Esophagus squamous epithelium (tissue), 4 donors: ENCODE measurements around the gene AQP5.
"Not testable (repeated sequence)": the region's sequence is repeated elsewhere in the genome, so short reads cannot be mapped to it uniquely, and the experiment has no call there.

ENCODE experiments used
- POLR2A ChIP-seq, 4 donors: fragments of 450-650 bp; IDR thresholded peaks; one replicate each; pipeline ENCODE4 v1.6.1; 2017; ENCODE audit warnings: antibody characterized with exemption in 4 of 4, mild to moderate bottlenecking in 4 of 4, moderate library complexity in 3 of 4
- TF ChIP-seq, protein P1 (sequence below), 6 experiments: fragments of 450-650 bp in 4 of 6; fragments of 200-600 bp in 2 of 6; sonication (generic) in 2 of 6; IDR thresholded peaks; one replicate each; pipeline ENCODE4 v1.5.1; 2016 to 2019; ENCODE audit warnings: antibody characterized with exemption in 6 of 6, mild to moderate bottlenecking in 4 of 6, moderate library complexity in 4 of 6

DNA sequence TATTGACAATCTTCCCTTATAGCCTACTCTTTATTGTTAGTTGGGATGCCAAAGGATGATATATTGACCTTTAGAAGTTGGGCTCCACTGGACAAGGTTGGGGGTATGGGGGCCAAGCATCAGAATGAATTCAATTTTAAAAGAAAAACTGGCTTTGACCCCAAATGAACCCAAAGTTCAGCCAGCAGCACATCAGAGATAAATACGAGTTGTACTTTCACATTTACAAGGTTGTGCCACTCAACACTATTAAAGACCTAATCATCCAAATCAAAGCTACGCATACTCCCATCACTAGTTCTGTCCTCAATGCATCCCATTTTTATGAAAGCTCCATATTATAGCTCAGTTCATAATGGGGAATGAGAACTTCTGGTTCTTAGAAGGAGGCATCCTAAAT lies 27.7 kb downstream of the AQP5 start:
- TF ChIP-seq, protein P1, sequence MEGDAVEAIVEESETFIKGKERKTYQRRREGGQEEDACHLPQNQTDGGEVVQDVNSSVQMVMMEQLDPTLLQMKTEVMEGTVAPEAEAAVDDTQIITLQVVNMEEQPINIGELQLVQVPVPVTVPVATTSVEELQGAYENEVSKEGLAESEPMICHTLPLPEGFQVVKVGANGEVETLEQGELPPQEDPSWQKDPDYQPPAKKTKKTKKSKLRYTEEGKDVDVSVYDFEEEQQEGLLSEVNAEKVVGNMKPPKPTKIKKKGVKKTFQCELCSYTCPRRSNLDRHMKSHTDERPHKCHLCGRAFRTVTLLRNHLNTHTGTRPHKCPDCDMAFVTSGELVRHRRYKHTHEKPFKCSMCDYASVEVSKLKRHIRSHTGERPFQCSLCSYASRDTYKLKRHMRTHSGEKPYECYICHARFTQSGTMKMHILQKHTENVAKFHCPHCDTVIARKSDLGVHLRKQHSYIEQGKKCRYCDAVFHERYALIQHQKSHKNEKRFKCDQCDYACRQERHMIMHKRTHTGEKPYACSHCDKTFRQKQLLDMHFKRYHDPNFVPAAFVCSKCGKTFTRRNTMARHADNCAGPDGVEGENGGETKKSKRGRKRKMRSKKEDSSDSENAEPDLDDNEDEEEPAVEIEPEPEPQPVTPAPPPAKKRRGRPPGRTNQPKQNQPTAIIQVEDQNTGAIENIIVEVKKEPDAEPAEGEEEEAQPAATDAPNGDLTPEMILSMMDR (IDR thresholded peaks at IDR 0.05) = not testable (repeated sequence)
- not testable (repeated sequence) for TF ChIP-seq POLR2A (IDR thresholded peaks at IDR 0.05)
